Cardiac atrium fibroblast (primary cell): Measurements from ENCODE around the gene PLIN3. TPM values are rescaled to one million over a fixed set of nuclear protein-coding genes. Genes with fewer than 3 reads are reported as not detected.

ENCODE experiments used
- total RNA-seq: library from RNA; depleted of rRNA; stranded (reverse); fragments of >200 nt; gene quantifications from 2 replicates; pipeline ENCODE4 v1.2.3, GENCODE V29; 2015

Gene PLIN3
- total RNA-seq = 118 and 176 TPM in 2 replicates

DNA sequence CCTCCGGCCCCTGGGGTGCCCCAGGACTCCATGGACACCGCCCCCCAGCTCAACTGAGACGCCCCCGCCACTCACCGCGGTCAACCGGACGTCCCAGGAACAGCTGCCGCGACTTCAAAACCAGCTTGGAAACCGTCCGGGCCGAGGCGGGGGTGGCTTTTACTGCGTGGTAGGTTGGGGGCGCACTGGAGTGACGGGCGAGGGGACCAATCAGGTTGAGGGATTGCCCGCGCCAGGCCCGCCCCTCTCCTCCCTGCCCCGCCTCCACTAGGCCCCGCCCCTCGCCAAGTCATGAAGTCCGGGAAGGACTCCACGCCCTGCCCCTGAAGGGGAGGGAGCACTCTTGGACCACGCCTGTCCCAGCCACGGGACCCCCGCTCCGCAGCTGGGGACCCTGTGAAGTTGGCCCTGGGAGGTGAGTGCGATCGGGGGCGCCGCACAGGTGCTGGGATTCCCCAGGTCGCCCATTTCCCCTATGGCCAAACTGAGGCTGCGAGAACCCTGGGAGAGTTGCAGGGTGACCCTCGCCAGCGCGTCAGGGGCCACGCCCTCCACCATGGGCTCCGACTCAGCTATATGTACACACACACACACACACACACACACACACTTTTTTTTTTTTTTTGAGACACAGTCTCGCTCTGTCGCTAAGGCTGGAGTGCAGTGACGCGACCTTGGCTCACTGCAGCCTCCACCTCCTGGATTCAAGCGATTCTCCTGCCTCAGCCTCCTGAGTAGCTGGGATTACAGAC lies at the start of gene PLIN3:
Gene PLIN3 (minus strand): TSS at position 134 of the 752 bp plus-strand sequence. CDS start 6,273 bp downstream, outside the sequence.

GRCh38 chr19:4909156-4909896 lies 41.9 kb upstream of the PLIN3 start, which contains the start of gene UHRF1:
UHRF1 (plus strand) TSS chr19:4909501; CDS start chr19:4910886, 1,385 bp downstream.

DNA sequence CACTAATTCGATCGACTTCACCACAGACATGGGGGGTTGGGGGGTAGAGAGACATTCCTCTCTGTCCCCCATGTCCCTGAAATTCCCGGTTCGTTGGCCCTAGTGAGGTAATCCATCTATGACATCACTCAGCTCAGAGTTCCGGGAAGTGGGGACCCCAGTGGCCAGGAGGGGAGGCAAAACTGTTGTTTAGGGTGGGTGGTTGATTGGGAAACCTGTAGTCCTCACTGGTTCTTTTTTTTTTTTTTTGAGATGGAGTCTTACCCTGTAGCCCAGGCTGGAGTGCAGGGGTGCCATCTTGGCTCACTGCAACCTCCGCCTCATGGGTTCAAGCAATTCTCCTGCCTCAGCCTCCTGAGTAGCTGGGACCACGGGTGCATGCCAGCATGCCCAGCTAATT lies 35.3 kb upstream of the PLIN3 start, which contains the start of gene ARRDC5:
Gene ARRDC5 (minus strand): TSS at position 101 of the 400 bp plus-strand sequence. CDS start 71 bp downstream, at position 30.

DNA sequence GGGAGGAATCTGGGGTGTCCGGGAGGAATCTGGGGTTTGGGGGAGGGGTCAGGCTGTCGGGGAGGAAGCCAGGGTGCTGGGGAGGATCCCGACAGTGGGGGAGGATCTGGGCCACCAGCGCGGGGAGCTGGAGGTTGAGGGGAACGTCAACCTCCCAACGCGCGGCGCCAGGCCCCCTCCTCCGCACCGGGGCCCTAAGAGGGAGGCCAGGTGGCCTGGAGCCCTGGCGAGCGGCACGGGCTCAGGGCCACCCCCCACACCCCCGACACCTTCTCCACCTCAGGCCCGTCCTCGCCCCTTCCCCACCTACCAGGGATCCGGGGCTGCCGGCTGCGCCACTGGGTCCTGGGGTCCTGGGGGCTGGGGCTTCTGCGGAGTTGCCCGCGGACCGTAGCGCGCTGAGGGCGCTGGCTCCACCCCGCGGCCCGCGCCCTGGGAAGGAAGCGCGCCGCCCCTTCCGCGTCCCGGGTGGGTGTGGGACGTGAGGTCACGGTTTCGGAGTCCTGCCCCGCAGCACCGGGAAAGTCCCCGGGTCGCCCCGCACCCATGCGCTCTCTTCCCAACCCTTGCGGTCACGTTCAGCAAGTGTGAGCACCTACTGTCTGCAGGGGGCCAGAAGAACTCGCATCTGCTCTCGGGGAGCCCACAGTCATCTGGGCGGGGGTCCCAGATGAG lies 36.0 kb downstream of the PLIN3 start, which contains the start of gene TICAM1:
Gene TICAM1 (minus strand): TSS at position 409 of the 675 bp plus-strand sequence. CDS start 13,335 bp downstream, outside the sequence.

DNA sequence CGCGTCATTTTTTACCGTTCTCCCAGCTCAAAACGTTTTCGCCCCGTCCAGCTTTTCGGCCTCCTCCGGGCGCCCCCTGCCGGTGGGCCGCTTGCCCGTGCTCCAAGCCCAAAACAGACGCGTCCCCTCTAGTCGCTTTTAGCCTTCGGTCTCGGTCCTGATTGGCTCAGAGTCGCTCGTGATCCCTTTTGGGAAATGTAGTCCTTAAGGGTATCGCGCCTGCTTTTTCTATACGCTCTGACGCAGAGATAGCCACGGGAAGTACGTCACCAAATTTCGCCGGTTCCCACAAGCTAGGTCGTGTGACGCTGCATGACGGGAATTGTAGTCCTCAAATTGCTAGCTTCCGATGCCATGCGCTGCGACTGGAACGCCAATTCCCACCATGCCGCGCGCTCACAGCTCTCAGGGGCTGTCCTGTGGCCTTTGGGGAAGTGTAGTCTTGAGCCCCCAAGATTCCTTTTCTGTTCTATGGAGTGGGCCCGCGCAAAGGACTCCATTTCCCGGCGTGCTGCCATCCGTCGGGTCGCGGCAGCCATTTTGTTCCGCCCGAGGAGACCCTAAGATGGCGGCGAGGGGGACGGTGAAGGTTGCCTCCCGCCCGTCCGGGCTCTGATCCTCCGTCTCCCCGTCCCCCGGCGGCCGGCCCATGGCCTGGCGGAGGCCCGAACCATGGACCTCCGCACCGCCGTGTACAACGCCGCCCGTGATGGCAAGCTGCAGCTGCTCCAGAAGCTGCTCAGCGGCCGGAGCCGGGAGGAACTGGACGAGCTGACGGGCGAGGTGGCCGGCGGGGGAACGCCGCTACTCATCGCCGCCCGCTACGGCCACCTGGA lies 76.1 kb downstream of the PLIN3 start, which contains the start of gene FEM1A:
Gene FEM1A (plus strand): TSS at position 552 of the 836 bp plus-strand sequence. CDS start 121 bp downstream, at position 673.

Other genes with a start within 250 kb of the PLIN3 start
- 5.0 and 7.2 TPM in 2 replicates for gene TNFAIP8L1, start 228.2 kb downstream of the PLIN3 start, total RNA-seq
- gene MYDGF, start 197.3 kb downstream of the PLIN3 start, total RNA-seq = 129 and 160 TPM in 2 replicates
- 33.9 and 47.1 TPM in 2 replicates for gene DPP9, start 143.8 kb downstream of the PLIN3 start, total RNA-seq
- gene FEM1A, start 75.9 kb downstream of the PLIN3 start, total RNA-seq = 8.7 and 12.3 TPM in 2 replicates
- gene TICAM1, start 36.0 kb downstream of the PLIN3 start, total RNA-seq = 2.9 and 3.2 TPM in 2 replicates
- gene ARRDC5, start 35.2 kb upstream of the PLIN3 start, total RNA-seq = not detected in 2 replicates
- 9.0 and 12.0 TPM in 2 replicates for gene UHRF1, start 41.8 kb upstream of the PLIN3 start, total RNA-seq
- gene KDM4B, start 101.4 kb upstream of the PLIN3 start, total RNA-seq = 24.7 and 28.7 TPM in 2 replicates